Adrenal gland (tissue), 5 donors: ENCODE data around the gene ANO2.

Experiments
- POLR2A ChIP-seq, 2 donors: fragments of 450-650 bp; IDR thresholded peaks; one replicate each; pipeline ENCODE4 v1.6.1; 2017; ENCODE audit warnings: antibody characterized with exemption in 2 of 2, mild to moderate bottlenecking in 2 of 2, moderate library complexity in 1 of 2
- TF ChIP-seq, protein P1 (sequence below), 6 experiments: fragments of 450-650 bp in 4 of 6; fragments of 200-600 bp in 2 of 6; sonication (generic) in 1 of 6; IDR thresholded peaks; 1 replicate in 5 of 6; 2 replicates in 1 of 6; pipeline versions ENCODE4 v1.5.1 to v1.8.0; 2016 to 2021; ENCODE audit warnings: antibody characterized with exemption in 6 of 6, mild to moderate bottlenecking in 2 of 6, moderate library complexity in 1 of 6
- donor health status: DM: no; HTN: no; CAD: no.

DNA sequence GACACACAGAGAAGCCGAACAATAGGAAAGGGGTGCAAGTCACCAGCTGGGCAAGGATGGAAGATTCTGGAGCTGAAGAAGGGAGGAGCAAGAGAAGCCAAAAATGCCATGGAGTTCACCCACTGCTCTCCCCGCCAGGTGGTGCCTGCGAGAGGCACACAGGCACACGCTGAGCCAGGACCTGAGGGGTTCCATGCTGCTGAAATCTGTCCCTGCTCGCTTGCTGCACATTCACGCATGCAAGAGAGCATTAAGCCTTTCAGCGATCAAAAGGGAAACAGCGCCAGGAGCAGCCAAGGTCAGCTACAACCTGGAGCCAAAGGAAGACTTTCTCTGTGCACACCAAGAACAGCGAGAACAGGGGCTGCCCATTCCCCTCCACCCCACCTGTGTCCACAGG, 104.1 kb downstream of the ANO2 start:
- TF ChIP-seq, protein P1, sequence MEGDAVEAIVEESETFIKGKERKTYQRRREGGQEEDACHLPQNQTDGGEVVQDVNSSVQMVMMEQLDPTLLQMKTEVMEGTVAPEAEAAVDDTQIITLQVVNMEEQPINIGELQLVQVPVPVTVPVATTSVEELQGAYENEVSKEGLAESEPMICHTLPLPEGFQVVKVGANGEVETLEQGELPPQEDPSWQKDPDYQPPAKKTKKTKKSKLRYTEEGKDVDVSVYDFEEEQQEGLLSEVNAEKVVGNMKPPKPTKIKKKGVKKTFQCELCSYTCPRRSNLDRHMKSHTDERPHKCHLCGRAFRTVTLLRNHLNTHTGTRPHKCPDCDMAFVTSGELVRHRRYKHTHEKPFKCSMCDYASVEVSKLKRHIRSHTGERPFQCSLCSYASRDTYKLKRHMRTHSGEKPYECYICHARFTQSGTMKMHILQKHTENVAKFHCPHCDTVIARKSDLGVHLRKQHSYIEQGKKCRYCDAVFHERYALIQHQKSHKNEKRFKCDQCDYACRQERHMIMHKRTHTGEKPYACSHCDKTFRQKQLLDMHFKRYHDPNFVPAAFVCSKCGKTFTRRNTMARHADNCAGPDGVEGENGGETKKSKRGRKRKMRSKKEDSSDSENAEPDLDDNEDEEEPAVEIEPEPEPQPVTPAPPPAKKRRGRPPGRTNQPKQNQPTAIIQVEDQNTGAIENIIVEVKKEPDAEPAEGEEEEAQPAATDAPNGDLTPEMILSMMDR (IDR thresholded peaks at IDR 0.05), result no peak
- no peak for TF ChIP-seq POLR2A (IDR thresholded peaks at IDR 0.05)
